Nephron (organoid): Measurements from ENCODE around the gene APOL1.

Source experiments
- H3K27ac Mint-ChIP-seq, 3 experiments: 2 replicates each; pipeline ENCODE4 v1.8.0; 2020; ENCODE audit warnings: mixed read lengths in 3 of 3, mild to moderate bottlenecking in 2 of 3, moderate library complexity in 1 of 3
- H3K27me3 Mint-ChIP-seq: 2 replicates; pipeline ENCODE4 v1.8.0; 2021; ENCODE audit warnings: low read depth, mild to moderate bottlenecking, moderate library complexity, mixed read lengths
- H3K36me3 Mint-ChIP-seq: 2 replicates; pipeline ENCODE4 v1.8.0; 2020; ENCODE audit warnings: low read depth, mixed read lengths
- H3K4me1 Mint-ChIP-seq: 2 replicates; pipeline ENCODE4 v1.8.0; 2020; ENCODE audit warnings: mixed read lengths
- H3K4me3 Mint-ChIP-seq, 3 experiments: 2 replicates each; pipeline ENCODE4 v1.8.0; 2020; ENCODE audit warnings: mild to moderate bottlenecking in 3 of 3, mixed read lengths in 3 of 3, moderate library complexity in 2 of 3
- H3K9me3 Mint-ChIP-seq: 2 replicates; pipeline ENCODE4 v1.8.0; 2020; ENCODE audit warnings: mixed read lengths
- TF ChIP-seq, protein P1 (sequence below), 3 experiments: fragments of 200-600 bp; sonication (generic); IDR thresholded peaks; one replicate each; pipeline ENCODE4 v1.5.0; 2021; ENCODE audit warnings: antibody characterized with exemption in 3 of 3; ENCODE audit not compliant: unreplicated experiment in 3 of 3

APOL1 gene

DNA sequence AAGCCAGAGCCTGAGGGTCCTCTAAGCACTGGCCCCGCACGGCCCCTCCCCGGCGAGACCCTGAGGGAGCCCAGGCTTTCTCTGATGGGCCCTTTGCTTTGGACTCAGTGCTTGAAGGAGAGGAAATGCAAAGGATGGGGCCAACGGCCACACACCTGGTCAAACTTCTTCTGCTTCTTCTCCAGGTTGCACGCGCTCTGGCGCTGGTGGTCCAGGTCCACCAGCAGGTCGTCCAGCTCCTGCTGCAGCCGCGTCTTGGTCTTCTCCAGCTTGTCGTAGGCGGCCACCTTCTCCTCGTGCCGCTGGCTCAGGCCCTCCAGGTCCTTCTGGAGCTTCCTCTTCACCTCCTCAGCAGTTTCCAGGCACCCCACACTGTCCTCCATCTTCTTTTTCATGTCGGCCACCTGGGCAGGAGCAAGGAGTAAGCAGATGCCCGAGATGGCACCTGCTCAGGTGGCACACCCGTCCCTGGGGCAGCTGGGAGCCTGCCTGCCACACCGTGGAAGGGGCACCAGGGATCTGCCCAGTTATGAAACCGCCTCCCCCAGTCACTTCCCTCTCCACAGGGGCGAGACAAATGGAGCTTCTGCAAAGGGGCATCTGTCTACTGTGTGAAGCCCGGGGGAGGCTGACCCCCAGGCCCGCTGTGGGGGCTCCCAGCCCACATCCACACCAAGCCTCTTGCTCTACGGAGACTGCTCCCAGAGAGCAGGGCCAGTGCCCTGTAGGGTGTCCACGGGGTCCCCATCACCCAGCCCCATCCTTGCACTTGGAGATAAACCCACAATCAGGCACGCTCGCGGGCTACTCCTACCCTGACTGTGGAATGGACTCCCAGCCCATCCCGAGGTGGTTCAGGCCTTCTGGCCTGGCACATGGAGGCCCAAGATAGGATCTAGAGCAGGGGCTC, 39.2 kb downstream of the APOL1 start:
- Mint-ChIP-seq H3K27me3 (no peaks in the 10 kb centered on the region), H3K4me3 (no peak overlapping the region), H3K9me3 (no peaks in the 10 kb centered on the region), H3K27ac (no peak overlapping the region), H3K4me1 (peaks cover 1% of the 10 kb centered on the region), H3K36me3 (peaks cover 84% of the 10 kb centered on the region)
- TF ChIP-seq, protein P1, sequence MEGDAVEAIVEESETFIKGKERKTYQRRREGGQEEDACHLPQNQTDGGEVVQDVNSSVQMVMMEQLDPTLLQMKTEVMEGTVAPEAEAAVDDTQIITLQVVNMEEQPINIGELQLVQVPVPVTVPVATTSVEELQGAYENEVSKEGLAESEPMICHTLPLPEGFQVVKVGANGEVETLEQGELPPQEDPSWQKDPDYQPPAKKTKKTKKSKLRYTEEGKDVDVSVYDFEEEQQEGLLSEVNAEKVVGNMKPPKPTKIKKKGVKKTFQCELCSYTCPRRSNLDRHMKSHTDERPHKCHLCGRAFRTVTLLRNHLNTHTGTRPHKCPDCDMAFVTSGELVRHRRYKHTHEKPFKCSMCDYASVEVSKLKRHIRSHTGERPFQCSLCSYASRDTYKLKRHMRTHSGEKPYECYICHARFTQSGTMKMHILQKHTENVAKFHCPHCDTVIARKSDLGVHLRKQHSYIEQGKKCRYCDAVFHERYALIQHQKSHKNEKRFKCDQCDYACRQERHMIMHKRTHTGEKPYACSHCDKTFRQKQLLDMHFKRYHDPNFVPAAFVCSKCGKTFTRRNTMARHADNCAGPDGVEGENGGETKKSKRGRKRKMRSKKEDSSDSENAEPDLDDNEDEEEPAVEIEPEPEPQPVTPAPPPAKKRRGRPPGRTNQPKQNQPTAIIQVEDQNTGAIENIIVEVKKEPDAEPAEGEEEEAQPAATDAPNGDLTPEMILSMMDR (IDR thresholded peaks at IDR 0.05; ENCODE audit: unreplicated experiment in 3 of 3), result no peak

DNA sequence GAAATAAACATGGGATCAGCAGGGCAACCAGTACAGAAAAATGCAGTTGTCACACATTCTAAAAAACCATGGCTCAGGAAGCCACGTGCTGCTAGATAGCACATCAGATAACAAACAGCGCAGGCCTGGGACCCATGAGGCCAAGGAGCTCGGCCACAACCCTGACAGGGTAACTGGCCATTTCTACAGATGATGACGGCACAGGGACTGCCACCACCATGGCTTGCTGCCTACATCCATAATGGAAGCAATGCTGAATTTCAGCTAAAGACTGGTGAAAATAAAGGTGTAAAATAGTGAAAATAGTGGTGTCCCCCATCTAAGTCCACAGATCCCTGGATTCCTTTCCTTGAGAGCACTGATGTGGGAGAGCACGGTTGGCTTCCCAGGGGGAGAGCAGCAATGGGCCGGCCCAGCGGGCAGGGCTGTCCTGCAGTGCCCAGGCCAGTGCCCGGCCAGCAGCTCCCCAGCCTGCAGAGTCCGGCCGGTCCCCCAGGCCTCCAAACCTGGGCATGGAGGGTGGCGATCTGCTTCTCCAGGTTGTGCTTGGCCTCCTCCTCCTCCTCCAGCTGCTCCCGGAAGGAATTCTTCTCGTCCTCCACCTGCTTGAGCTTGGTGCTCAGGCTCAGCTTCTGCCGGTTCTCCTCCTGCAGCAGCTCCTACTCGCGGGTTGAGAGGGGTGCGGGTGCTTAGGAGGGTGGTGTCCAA, 40.0 kb downstream of the APOL1 start:
- no peak overlapping the region for H3K27ac Mint-ChIP-seq
- no peaks in the 10 kb centered on the region for H3K27me3 Mint-ChIP-seq
- peaks cover 87% of the 10 kb centered on the region for H3K36me3 Mint-ChIP-seq
- H3K9me3 Mint-ChIP-seq, result no peaks in the 10 kb centered on the region
- no peaks in the 10 kb centered on the region for H3K4me1 Mint-ChIP-seq
- H3K4me3 Mint-ChIP-seq, result no peak overlapping the region
- TF ChIP-seq, protein P1 (IDR thresholded peaks at IDR 0.05; ENCODE audit: unreplicated experiment in 3 of 3), result no peak

DNA sequence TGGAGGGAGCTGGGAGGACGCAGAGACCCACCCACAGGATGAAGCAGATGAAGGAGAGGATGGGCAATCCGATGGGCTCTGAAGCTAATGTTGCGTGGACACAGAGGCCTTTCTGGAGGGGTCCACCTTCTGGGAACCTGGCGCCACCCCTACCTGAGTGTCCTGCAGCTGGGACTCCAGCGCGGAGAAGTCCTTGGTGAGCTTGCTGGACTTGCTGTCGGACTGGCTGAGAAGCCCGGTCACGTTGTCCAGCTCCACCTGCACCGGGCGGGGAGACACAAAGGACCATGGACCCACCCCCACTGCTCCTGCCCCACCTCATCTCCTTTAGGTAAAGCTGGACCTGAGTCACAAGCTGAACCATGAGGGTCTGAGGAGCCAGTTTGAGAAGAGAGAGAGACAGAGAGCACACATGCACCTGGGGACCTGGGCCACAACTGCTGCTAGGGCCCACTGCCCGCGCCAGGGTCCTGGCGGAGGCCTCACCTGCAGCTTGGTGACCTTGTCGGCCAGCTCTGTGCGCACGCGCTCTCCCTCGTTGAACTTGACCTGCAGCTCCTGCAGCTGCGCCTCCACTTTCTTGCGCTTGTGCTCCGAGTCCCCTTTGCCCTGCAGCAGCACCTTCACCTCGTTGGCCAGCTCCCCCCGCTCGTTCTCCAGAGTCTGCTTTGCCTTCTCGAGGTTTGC, 40.8 kb downstream of the APOL1 start:
- TF ChIP-seq, protein P1 (IDR thresholded peaks at IDR 0.05; ENCODE audit: unreplicated experiment in 3 of 3), result no peak
- no peaks in the 10 kb centered on the region for H3K9me3 Mint-ChIP-seq
- H3K4me1 Mint-ChIP-seq, result no peaks in the 10 kb centered on the region
- H3K27ac Mint-ChIP-seq, result no peak overlapping the region
- H3K36me3 Mint-ChIP-seq, result peaks cover 85% of the 10 kb centered on the region
- no peaks in the 10 kb centered on the region for H3K27me3 Mint-ChIP-seq
- H3K4me3 Mint-ChIP-seq, result no peak overlapping the region

GRCh38 chr22:36294293-36294620, 41.3 kb downstream of the APOL1 start:
- Mint-ChIP-seq H3K27me3 (no peaks in the 10 kb centered on the region), H3K4me3 (no peak overlapping the region), H3K4me1 (no peaks in the 10 kb centered on the region), H3K9me3 (no peaks in the 10 kb centered on the region), H3K27ac (no peak overlapping the region), H3K36me3 (peaks cover 80% of the 10 kb centered on the region)
- TF ChIP-seq, protein P1 (IDR thresholded peaks at IDR 0.05; ENCODE audit: unreplicated experiment in 3 of 3), result no peak

DNA sequence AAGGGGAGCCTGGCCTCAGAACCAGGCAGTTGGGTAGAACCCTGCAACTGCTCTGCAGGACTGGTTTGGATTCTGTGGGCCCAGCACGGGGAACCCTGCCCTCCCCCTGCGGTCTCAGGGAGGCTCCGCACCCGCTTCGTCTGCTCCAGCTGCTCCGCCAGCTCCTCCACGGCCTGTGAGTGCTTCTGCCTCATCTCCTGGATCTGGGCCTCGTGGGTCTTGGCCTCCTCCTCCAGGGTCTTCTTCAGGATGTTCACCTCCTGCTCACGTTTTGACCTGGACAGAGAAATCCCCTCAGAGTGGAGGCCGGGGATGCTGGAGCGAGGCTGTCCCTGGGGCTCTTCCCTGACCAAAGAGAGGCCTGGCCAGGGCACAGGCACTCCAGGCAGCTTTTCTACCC, 41.9 kb downstream of the APOL1 start:
- H3K27me3 Mint-ChIP-seq, result no peaks in the 10 kb centered on the region
- no peaks in the 10 kb centered on the region for H3K4me1 Mint-ChIP-seq
- no peak overlapping the region for H3K27ac Mint-ChIP-seq

More for the DNA sequence above, 41.9 kb downstream of the APOL1 start:
- TF ChIP-seq, protein P1 (IDR thresholded peaks at IDR 0.05; ENCODE audit: unreplicated experiment in 3 of 3), result no peak
- Mint-ChIP-seq H3K36me3 (peaks cover 78% of the 10 kb centered on the region), H3K9me3 (no peaks in the 10 kb centered on the region), H3K4me3 (no peak overlapping the region)
